Liver (tissue), 9 donors: ENCODE data around the gene POLR3A. TPM values are rescaled to one million over a fixed set of nuclear protein-coding genes. Genes with fewer than 3 reads are reported as not detected.

Experiments used
- DNase-seq: peaks from one replicate; pipeline ENCODE4 v3.0.0-alpha.2; 2017; ENCODE audit warnings: low spot score
- H3K27ac ChIP-seq, 2 donors: one replicate each; pipeline ENCODE4 v1.7.0; 2013; ENCODE audit warnings: inconsistent platforms in 2 of 2, low read length in 2 of 2, control low read depth in 1 of 2, low read depth in 1 of 2, mild to moderate bottlenecking in 1 of 2
- H3K27me3 ChIP-seq, 4 donors: one replicate each; pipeline versions ENCODE4 v1.6.1 to v1.7.0; 2013; ENCODE audit warnings: low read length in 3 of 4, inconsistent platforms in 1 of 4, mild to moderate bottlenecking in 1 of 4, moderate library complexity in 1 of 4; ENCODE audit not compliant: control insufficient read depth in 4 of 4, insufficient read depth in 4 of 4
- H3K36me3 ChIP-seq, 4 donors: one replicate each; pipeline versions ENCODE4 v1.6.1 to v1.7.0; 2013; ENCODE audit warnings: low read length in 3 of 4, mild to moderate bottlenecking in 3 of 4, low read depth in 1 of 4, moderate library complexity in 1 of 4; ENCODE audit not compliant: control insufficient read depth in 4 of 4, insufficient read depth in 3 of 4
- H3K4me1 ChIP-seq, 4 donors: one replicate each; pipeline versions ENCODE4 v1.6.1 to v1.7.0; 2013; ENCODE audit warnings: low read length in 3 of 4, mild to moderate bottlenecking in 3 of 4, moderate library complexity in 1 of 4; ENCODE audit not compliant: control insufficient read depth in 4 of 4, insufficient read depth in 4 of 4
- H3K4me3 ChIP-seq, 3 donors: one replicate each; pipeline versions ENCODE4 v1.6.1 to v1.7.0; 2013; ENCODE audit warnings: low read length in 3 of 3, control low read depth in 1 of 3, low read depth in 1 of 3, mild to moderate bottlenecking in 1 of 3
- H3K9ac ChIP-seq, 2 donors: one replicate each; pipeline ENCODE4 v1.7.0; 2013; ENCODE audit warnings: low read length in 2 of 2, mild to moderate bottlenecking in 2 of 2, moderate library complexity in 2 of 2, control low read depth in 1 of 2, low read depth in 1 of 2
- H3K9me3 ChIP-seq, 4 donors: one replicate each; pipeline versions ENCODE4 v1.6.1 to v1.7.0; 2013; ENCODE audit warnings: low read length in 3 of 4; ENCODE audit not compliant: control insufficient read depth in 4 of 4
- ATF3 ChIP-seq: IDR thresholded peaks from 2 replicates; pipeline ENCODE4 v1.6.1; 2016; ENCODE audit warnings: antibody characterized with exemption
- CTCF ChIP-seq: fragments of 150-350 bp; IDR thresholded peaks from 2 replicates; pipeline ENCODE4 v1.5.1; 2017; ENCODE audit warnings: improper control_type of control experiment, low read depth, low read length; ENCODE audit not compliant: missing input control
- EGR1 ChIP-seq, 2 donors: IDR thresholded peaks; 2 replicates each; pipeline ENCODE4 v1.6.1; 2016 to 2018; ENCODE audit warnings: antibody characterized with exemption in 2 of 2, low read depth in 2 of 2
- FOXA2 ChIP-seq: IDR thresholded peaks from 2 replicates; pipeline ENCODE4 v1.6.1; 2016; ENCODE audit warnings: antibody characterized with exemption
- GABPA ChIP-seq, 2 donors: IDR thresholded peaks in 1 of 2; conservative IDR thresholded peaks in 1 of 2; 2 replicates each; pipeline ENCODE4 v1.6.1; 2016; ENCODE audit warnings: antibody characterized with exemption in 2 of 2, mild to moderate bottlenecking in 1 of 2, moderate library complexity in 1 of 2
- HNF4A ChIP-seq, 2 donors: conservative IDR thresholded peaks; 2 replicates each; pipeline ENCODE4 v1.6.1; 2016; ENCODE audit warnings: antibody characterized with exemption in 2 of 2, mild to moderate bottlenecking in 2 of 2
- HNF4G ChIP-seq: IDR thresholded peaks from 2 replicates; pipeline ENCODE4 v1.6.1; 2016; ENCODE audit warnings: antibody characterized with exemption
- JUND ChIP-seq, 2 donors: IDR thresholded peaks; 2 replicates each; pipeline ENCODE4 v1.6.1; 2016; ENCODE audit warnings: antibody characterized with exemption in 2 of 2
- RAD21 ChIP-seq, 2 donors: IDR thresholded peaks; 2 replicates each; pipeline ENCODE4 v1.6.1; 2016; ENCODE audit warnings: antibody characterized with exemption in 2 of 2, mild to moderate bottlenecking in 2 of 2
- RXRA ChIP-seq, 2 donors: IDR thresholded peaks; 2 replicates each; pipeline ENCODE4 v1.6.1; 2017 to 2018; ENCODE audit warnings: antibody characterized with exemption in 2 of 2, mild to moderate bottlenecking in 1 of 2
- SP1 ChIP-seq: IDR thresholded peaks from 2 replicates; pipeline ENCODE4 v1.6.1; 2018; ENCODE audit warnings: antibody characterized with exemption, mild to moderate bottlenecking
- TAF1 ChIP-seq: conservative IDR thresholded peaks from 2 replicates; pipeline ENCODE4 v1.6.1; 2016; ENCODE audit warnings: antibody characterized with exemption, mild to moderate bottlenecking
- YY1 ChIP-seq: IDR thresholded peaks from 2 replicates; pipeline ENCODE4 v1.6.1; 2016; ENCODE audit warnings: antibody characterized with exemption, mild to moderate bottlenecking
- WGBS: extraction: QIAGEN DNeasy Blood & Tissue Kit; methylation state at CpG from one replicate; pipeline ENCODE4 v1.1.7; 2013; 5-methylcytosine and 5-hydroxymethylcytosine counted together
- polyA plus RNA-seq, 2 donors: library from polyadenylated mRNA; stranded (reverse) in 1 of 2; unstranded in 1 of 2; fragments of 200-250 nt in 1 of 2; fragments of >200 nt in 1 of 2; fragmentation: Nextera tagmentation in 1 of 2; extraction: Ambion mirVana in 1 of 2; gene quantifications; one replicate each; pipeline versions ENCODE4 v1.2.1 to v1.2.3, GENCODE V29; 2013 to 2015
- total RNA-seq, 2 donors: library from RNA; depleted of rRNA; stranded (reverse); fragments of >200 nt; gene quantifications; one replicate each; pipeline ENCODE4 v1.2.3, GENCODE V29; 2014
- donor health status: healthy.
- donor health status: healthy.
- donor health status: healthy.
- donor health status: healthy.
- donor health status: healthy.

The POLR3A gene
- total and polyA plus RNA-seq, 4 donors, result 3.2 to 9.6 (median 5.5) TPM

- no peak for TF ChIP-seq RAD21 (IDR thresholded peaks at IDR 0.05)
- no peak for TF ChIP-seq HNF4G
- TF ChIP-seq HNF4A (conservative IDR thresholded peaks at IDR 0.05), result no peak
- no peak for TF ChIP-seq RXRA (IDR thresholded peaks at IDR 0.05)
- no peak for TF ChIP-seq EGR1 (IDR thresholded peaks at IDR 0.05; ENCODE audit: low read depth in 2 of 2)
- TF ChIP-seq FOXA2, result no peak
- TF ChIP-seq CTCF, result no peak
- Histone ChIP-seq H3K9me3 (no peaks in the 10 kb centered on the region), H3K27ac (no peak overlapping the region), H3K4me3 (no peak overlapping the region), H3K27me3 (no peaks in the 10 kb centered on the region), H3K4me1 (peaks cover 15 to 46% (median 26%) of the 10 kb centered on the region in 4 donors), H3K9ac (no peak overlapping the region), H3K36me3 (no peaks in the 10 kb centered on the region)
- no peak for DNase-seq
- WGBS, result 97% methylated on average over 5 of the region's 5 CpGs
These were observed 107.3 kb downstream of the POLR3A start for GRCh38 chr10:77922055-77922454.

GRCh38 chr10:77921395-77921794 is 107.9 kb downstream of the POLR3A start:
- peaks cover 13 to 46% (median 25%) of the 10 kb centered on the region in 4 donors for H3K4me1 ChIP-seq
- no peaks in the 10 kb centered on the region for H3K27me3 ChIP-seq
- H3K27ac ChIP-seq, result no peak overlapping the region
- no peaks in the 10 kb centered on the region for H3K36me3 ChIP-seq
- H3K9ac ChIP-seq, result no peak overlapping the region
- TF ChIP-seq CTCF (no peak), FOXA2 (no peak)
- H3K4me3 ChIP-seq, result no peak overlapping the region
- 97% methylated on average over 7 of the region's 7 CpGs for WGBS
- no peaks in the 10 kb centered on the region for H3K9me3 ChIP-seq
- no peak for DNase-seq

- no peak for TF ChIP-seq SP1
- no peak for TF ChIP-seq FOXA2
- TF ChIP-seq GABPA (IDR thresholded peaks at IDR 0.05 in 1 of 2, conservative IDR thresholded peaks at IDR 0.05 in 1 of 2), result no peak
- TF ChIP-seq HNF4G, result no peak
- no peak for TF ChIP-seq YY1
- peak; percentile 35 to 51 for TF ChIP-seq RXRA (IDR thresholded peaks at IDR 0.05)
- no peak for TF ChIP-seq TAF1
- no peak for TF ChIP-seq ATF3
- TF ChIP-seq JUND (IDR thresholded peaks at IDR 0.05), result no peak
- TF ChIP-seq HNF4A (conservative IDR thresholded peaks at IDR 0.05), result peak; percentile 28 to 55
- H3K4me1 ChIP-seq, result peaks cover 13 to 40% (median 19%) of the 10 kb centered on the region in 4 donors
- H3K9me3 ChIP-seq, result no peaks in the 10 kb centered on the region
- no peak overlapping the region for H3K4me3 ChIP-seq
- no peaks in the 10 kb centered on the region for H3K36me3 ChIP-seq
- WGBS, result 38% methylated on average over 4 of the region's 4 CpGs
- peak overlapping the region; percentile 7 to 23 for H3K27ac ChIP-seq
- no peaks in the 10 kb centered on the region for H3K27me3 ChIP-seq
- peak; percentile 62 for DNase-seq
- H3K9ac ChIP-seq, result no peak overlapping the region
These were observed 108.8 kb downstream of the POLR3A start for GRCh38 chr10:77920495-77920894.
